ENCODE results near the gene RTL9. TPM values are rescaled to one million over a fixed set of nuclear protein-coding genes. Genes with fewer than 3 reads are reported as not detected.

RTL9 gene
- 0.05 to 0.16 TPM (median 0.11 TPM) in 5 replicates for total RNA-seq (2022; extraction: Qiagen RNA extraction)

DNA sequence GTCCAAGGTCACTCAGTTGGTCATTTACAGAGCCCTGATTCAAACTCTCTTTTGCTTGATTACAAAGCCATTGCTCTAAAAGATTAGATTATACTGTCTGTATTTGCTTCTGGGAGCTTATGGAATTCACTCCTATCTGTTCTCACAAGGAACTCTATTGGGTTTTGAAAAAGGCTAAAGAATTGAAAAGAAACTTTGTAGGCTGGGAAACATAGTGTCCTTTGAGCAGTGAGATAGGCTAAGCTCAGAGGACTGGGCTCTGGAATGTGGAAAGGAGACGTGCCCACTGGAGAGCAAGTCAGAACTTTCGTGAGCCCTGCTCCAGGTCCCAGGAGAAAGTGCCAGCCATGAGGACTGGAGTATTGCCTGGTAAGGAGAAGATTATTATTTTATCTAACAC lies at the start of gene RTL9:
RTL9 (plus strand) TSS at position 301 of the 400 bp plus-strand sequence. CDS start 91,770 bp downstream, outside the sequence.

DNA sequence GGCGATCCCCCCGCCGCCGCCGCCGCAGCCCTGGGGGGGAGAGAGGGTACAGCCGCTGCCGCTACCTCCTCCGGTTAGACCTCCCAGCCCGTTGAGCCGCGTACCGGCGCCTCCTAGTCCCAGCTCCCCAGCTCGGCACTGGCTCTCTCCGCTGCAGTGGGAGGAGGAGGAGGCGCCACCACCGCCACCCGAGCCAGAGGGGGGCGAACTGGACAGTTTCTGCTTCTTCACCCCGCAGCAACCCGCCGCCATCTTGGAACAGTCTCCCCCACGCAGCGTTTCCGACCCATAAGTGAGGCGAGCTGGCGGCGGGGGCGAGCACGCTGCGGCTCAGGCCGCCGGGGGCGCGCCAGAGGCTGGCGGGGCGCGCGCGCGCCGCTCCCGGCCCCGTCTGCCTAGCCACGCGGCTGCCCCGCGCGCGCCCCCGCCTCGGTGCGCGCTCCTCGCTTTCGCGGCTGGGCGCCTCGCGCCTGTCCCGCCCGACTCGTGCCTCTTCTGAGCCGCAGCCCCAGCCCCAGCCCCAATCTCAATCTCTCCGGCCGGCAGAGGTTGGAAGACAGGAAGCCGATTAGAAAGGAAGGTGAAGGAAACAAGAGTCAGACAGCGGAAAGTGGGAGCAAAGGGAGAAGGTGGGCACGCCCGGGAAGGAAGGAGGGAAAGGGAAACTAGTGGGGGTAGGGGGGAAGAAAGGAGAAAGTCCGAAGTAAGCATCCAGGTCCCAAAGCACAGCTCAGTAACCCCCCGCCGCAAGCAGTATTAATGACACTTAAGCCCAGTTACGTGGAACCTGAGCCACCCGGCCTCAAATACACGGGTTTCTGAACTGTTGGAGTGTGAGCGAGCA lies 40.6 kb upstream of the RTL9 start, which contains the start of gene AMMECR1:
AMMECR1 (minus strand) TSS at position 266 of the 844 bp plus-strand sequence; CDS start at position 252, 14 bp downstream.

Other genes with a start within 250 kb of the RTL9 start
- 6.1 to 8.4 TPM (median 7.3 TPM) in 5 replicates for gene AMMECR1, start 40.8 kb upstream of the RTL9 start, total RNA-seq (2022; extraction: Qiagen RNA extraction)